Uterus (tissue), 2 donors: Measurements from ENCODE around the gene AKAP10.

Experiments
- POLR2A ChIP-seq, 2 donors: fragments of 450-650 bp; IDR thresholded peaks; one replicate each; pipeline ENCODE4 v1.6.1; 2016; ENCODE audit warnings: antibody characterized with exemption in 2 of 2, mild to moderate bottlenecking in 1 of 2, moderate library complexity in 1 of 2
- TF ChIP-seq, protein P1 (sequence below), 4 experiments: fragments of 200-600 bp in 2 of 4; fragments of 450-650 bp in 2 of 4; sonication (generic) in 2 of 4; IDR thresholded peaks; one replicate each; pipeline ENCODE4 v1.5.1; 2016 to 2019; ENCODE audit warnings: antibody characterized with exemption in 4 of 4, mild to moderate bottlenecking in 2 of 4, moderate library complexity in 1 of 4

DNA sequence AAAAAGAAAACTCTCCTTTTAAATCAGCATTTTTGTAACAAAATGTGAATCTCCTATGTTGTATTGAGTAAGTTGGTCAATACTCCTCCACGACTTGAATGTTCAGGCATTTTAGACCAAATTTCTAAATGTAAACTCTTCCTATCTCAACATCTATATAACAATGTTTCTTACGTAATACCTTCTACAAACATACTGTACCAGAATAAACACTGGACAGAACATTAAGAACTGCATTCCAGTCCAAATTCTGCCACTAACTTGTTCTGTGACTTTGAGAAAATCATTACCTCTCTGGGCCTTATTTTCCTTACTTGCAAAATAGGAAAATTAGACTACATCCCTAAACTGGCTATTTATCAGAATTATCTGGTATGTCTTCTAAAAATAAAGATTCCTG lies 40.1 kb downstream of the AKAP10 start:
- TF ChIP-seq, protein P1, sequence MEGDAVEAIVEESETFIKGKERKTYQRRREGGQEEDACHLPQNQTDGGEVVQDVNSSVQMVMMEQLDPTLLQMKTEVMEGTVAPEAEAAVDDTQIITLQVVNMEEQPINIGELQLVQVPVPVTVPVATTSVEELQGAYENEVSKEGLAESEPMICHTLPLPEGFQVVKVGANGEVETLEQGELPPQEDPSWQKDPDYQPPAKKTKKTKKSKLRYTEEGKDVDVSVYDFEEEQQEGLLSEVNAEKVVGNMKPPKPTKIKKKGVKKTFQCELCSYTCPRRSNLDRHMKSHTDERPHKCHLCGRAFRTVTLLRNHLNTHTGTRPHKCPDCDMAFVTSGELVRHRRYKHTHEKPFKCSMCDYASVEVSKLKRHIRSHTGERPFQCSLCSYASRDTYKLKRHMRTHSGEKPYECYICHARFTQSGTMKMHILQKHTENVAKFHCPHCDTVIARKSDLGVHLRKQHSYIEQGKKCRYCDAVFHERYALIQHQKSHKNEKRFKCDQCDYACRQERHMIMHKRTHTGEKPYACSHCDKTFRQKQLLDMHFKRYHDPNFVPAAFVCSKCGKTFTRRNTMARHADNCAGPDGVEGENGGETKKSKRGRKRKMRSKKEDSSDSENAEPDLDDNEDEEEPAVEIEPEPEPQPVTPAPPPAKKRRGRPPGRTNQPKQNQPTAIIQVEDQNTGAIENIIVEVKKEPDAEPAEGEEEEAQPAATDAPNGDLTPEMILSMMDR (IDR thresholded peaks at IDR 0.05) = no peak
- TF ChIP-seq POLR2A (IDR thresholded peaks at IDR 0.05) = no peak
